ENCODE measurements around the gene SOBP.

Gene SOBP

GRCh38 chr6:107634324-107635056, 144.6 kb downstream of the SOBP start:
- DNase-seq (ENCODE audit: low read depth in 1 of 2, low spot score in 1 of 2): no peak

DNA sequence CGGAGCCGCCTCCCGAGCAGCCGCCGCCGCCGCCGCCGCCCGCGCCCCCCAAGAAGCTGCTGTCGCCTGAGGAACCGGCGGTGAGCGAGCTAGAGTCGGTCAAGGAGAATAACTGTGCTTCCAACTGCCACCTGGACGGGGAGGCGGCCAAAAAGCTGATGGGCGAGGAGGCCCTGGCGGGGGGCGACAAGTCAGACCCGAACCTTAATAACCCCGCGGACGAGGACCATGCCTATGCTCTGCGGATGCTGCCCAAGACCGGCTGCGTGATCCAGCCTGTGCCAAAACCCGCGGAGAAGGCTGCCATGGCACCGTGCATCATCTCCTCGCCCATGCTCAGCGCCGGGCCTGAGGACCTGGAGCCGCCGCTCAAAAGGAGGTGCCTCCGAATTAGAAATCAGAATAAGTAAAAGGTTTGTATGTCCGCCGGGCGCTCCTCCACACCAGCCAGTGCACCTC, 145.2 kb downstream of the SOBP start:
- no peak for DNase-seq (ENCODE audit: low read depth in 1 of 2, low spot score in 1 of 2)

- DNase-seq (ENCODE audit: low read depth in 1 of 2, low spot score in 1 of 2): no peak
Measured at GRCh38 chr6:107636486-107636885, 146.6 kb downstream of the SOBP start.

DNA sequence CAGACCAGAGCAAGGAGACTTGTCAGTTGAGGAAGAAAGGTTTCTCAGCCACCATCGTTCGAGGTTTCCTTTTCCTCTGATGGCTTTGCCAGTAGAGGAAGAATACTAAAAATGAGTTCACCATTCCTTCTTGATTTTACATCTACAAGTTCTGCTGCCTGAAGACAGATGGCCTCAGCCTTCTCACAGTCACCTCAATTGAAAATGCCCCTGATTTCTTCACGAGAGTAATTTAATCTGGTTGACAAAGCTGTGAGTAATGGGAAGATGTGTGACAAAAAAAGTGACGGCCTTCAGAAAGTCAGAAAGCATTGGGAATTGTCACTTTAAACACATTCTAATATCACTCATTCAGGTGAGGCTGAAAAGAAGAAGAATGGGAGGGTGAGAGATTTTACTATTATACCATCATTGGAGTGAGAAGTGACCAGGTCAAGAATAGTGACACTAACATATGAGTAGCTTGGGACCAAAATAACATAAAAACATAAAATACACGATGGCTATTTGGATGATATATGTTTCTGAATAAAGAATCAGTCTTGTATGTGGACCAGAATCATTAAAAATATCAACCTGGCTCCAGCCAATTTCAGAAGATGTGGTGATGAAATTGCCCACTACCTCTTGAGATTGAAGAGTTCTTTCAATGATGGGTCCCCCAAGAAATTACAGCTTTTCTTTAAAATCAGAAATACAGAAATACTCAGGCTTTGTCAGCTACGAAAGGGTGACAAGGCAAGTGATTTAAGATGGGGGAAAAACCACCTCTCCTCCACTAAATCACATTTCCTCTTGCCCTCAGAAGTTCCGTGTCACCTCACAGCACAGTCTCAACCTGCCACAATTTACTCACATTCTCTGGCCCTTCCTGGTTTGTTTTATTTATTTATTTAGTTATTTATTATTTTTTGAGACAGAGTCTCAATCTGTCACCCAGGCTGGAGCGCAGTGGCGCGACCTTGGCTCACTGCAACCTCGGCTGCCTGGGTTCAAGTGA, 147.7 kb downstream of the SOBP start:
- DNase-seq (ENCODE audit: low read depth in 1 of 2, low spot score in 1 of 2): no peak

GRCh38 chr6:107638493-107638892, 148.6 kb downstream of the SOBP start:
- DNase-seq (ENCODE audit: low read depth in 1 of 2, low spot score in 1 of 2): no peak

- DNase-seq (ENCODE audit: low read depth in 1 of 2, low spot score in 1 of 2): no peak
Measured at GRCh38 chr6:107639511-107639910, 149.6 kb downstream of the SOBP start.

- DNase-seq (ENCODE audit: low read depth in 1 of 2, low spot score in 1 of 2): no peak
Measured at GRCh38 chr6:107641071-107641470, 151.2 kb downstream of the SOBP start.

DNA sequence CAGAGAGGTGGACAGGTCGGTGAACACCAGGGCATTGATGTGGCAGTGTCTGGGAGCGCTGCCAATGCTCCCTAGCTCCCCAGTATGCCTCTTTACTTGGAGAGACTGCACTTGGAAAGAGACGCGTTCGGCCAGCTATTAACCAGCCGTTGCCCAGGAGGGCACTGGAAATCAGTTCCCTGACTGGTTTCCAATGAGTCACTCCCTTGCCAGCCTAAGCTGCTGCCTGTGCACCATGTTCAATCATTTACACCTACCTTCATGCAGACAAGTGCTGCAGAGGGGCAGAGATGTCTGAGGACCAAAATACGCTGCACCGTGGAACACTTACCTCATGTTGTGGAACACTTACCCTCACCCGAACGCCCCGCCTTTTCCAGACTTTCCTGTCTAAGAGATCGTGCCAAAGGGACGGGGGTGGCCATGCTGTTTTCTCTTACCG, 151.6 kb downstream of the SOBP start:
- no peak for DNase-seq (ENCODE audit: low read depth in 1 of 2, low spot score in 1 of 2)

DNA sequence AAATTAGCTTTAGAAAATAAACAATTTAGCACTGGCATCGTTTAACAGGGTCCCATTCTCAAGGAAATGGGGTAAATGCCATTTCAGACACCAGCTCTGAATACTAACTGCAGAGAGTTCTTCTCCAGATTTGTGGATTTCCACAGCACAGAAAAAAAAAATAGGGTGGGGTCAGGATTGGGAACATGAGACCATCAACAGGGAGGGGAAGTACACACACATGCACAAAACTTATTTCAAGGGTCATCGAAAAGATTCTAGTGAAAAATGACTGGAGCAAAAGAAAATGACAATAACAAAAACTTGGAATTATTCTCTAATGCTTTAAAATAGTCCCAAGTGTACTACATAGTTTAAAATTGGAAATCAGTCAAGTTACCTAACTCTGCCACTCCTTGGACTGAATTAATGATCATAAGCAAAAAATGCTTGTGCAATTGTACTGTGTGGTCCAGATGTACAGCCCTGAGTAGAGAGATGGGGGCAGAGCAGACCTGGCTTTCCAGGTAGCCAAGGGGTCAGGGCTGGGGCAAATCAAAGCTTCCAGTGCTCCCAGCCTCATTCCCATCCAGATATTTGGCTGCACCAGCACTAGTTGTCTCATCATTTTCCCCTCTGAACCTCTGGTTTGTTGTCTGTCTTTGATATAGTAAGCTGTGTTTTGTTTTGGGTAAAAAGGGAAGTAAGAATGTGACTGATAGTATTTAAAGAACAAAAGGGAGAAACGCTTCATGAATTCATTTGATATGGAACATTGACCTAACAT, 152.4 kb downstream of the SOBP start:
- no peak for DNase-seq (ENCODE audit: low read depth in 1 of 2, low spot score in 1 of 2)

- DNase-seq (ENCODE audit: low read depth in 1 of 2, low spot score in 1 of 2): no peak
Measured at GRCh38 chr6:107642861-107643328, 153.0 kb downstream of the SOBP start.

- DNase-seq (ENCODE audit: low read depth in 1 of 2, low spot score in 1 of 2): no peak
Measured at GRCh38 chr6:107644513-107644912, 154.6 kb downstream of the SOBP start.

GRCh38 chr6:107645740-107646139, 155.8 kb downstream of the SOBP start:
- DNase-seq (ENCODE audit: low read depth in 1 of 2, low spot score in 1 of 2): no peak

DNA sequence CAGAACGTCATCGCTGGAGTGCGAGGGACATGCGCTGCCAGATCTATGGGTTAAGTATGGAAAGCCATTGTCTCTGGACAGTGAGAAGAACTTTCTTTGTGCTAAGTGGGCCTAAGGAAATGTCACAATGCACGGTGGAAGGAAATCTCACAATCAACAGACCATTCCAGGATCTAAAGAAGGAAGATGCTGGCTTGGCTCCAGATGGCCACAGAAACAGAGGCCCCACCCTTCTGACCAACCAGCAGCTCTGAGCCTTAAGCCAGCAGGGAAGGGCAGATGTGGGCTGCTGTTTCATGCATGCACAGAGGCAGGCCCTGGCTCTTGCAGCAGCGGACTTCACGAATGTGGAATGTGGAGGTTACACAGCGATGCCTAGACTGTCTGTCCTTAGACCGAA, 156.3 kb downstream of the SOBP start:
- DNase-seq (ENCODE audit: low read depth in 1 of 2, low spot score in 1 of 2): no peak

DNA sequence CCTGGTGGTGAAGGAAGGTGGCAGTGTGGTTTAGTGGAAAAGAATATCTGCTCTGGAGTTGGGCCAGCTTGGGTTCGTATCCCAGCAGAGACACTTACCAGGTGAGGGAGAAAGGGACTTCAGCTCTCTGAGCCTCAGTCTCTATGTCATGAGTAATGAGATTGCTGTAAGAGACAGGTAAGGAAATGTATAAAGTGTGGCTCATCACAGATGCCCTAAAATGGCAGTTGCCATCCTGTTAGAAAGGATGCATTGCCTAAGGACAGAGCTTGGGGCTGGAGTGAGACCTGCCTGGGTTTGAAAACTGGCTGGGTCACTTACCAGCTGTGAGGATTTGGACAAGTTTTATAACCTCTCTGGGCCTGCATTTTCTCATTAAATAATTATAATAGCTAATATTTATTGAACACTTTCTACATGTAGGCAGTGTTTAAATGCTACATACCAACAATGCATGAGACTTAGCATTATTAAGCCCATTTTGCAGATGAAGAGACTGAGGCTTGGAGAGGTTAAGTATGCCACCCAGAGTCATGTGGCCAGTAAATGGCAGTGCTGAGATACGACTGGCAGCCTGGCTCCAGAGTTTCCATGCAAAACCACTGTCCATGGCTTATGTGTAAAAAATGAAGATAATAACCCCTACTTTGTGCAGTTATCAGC, 157.0 kb downstream of the SOBP start:
- no peak for DNase-seq (ENCODE audit: low read depth in 1 of 2, low spot score in 1 of 2)

DNA sequence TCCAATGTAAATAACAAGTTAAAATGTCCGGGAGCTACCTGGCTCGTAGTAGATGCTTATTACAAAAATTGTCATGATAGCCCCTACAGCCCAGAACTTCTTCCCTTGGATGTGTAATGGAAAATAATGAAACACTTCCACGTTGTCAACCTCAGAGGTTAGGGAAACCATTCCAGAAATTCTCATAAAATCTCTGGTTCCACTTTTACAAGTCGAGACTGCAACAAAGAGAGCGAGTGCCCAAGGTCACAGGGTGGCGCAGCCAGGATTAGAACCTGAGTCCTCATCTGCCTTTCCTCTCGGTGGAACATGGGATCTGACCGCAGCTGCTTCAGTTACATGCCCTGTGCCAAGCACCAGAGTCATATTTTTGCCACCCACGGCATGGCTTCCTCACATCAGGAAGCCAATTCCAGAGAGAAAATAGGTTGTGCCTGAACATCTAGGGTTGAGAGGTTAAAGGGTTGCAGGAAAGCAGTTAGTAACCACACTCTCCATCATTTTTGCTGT, 157.6 kb downstream of the SOBP start:
- no peak for DNase-seq (ENCODE audit: low read depth in 1 of 2, low spot score in 1 of 2)

DNA sequence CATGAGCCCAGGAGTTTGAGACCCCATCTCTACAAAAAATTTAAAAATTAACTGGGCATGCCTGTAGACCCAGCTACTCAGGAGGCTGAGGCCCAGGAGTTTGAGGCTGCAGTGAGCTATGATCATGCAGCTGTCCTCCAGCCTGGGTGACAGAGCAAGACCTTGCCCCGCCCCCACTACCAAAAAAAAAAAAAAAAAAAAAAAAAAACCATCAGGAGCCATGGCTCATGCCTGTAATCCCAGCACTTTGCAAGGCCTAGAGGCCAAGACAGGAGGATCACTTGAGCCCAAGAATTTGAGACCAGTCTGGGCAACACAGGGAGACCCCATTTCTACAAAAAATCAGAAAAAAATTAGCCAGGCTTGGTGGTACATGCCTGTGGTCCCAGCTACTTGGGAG, 159.1 kb downstream of the SOBP start:
- DNase-seq (ENCODE audit: low read depth in 1 of 2, low spot score in 1 of 2): no peak

DNA sequence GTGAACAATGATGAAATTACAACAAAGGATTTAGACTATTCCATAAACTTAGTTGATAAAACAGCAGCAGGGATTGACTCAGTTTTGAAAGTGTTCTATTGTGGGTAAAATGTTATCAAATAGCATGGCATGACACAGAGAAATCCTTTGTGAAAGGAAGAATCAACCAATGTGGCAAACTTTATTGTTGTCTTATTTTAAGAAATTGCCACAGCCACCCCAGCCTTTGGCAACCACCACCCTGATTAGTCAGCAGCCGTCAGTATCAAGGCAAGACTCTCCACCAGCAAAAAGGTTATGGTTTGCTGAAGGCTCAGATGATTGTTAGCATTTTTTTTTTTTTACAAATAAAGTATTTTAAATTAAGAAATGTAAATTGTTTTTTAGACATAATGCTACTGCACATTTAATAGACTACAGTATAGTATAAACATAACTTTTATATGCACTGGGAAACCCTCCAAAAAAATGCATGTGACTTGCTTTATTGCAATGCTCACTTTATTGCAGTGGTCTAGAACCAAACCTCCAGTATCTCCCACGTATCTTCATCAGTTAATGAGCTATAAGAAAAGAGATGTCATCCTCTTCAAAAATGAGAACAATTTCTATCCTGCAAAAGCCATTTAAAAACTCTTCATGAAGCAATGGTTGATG, 162.7 kb downstream of the SOBP start:
- DNase-seq (ENCODE audit: low read depth in 1 of 2, low spot score in 1 of 2): no peak

GRCh38 chr6:107653183-107653580, 163.3 kb downstream of the SOBP start:
- no peak for DNase-seq (ENCODE audit: low read depth in 1 of 2, low spot score in 1 of 2)

DNA sequence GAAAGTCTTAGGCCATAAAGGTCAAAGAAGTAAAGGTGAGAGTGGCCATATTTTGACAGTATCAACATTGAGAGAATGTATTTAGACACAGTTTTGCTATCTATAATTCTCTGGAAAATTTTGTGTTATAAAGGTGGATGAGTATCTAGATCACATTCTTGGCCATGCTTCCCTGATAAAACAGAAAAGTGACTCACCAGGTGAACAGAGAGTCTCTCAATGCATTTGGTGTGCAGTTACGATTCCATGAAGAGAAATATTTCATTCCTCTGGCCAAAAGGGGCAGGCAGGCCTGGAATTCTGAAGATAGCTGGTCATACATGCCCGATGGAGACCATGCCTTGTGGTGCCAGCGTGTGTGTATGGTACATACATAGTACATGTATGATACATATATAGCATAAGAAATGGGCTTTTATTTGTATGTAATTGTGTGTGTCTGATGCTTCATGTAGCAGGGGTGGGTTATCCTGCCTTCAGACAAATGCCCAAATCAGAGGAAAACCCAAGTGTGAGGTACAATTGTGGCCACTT, 164.0 kb downstream of the SOBP start:
- DNase-seq (ENCODE audit: low read depth in 1 of 2, low spot score in 1 of 2): no peak

GRCh38 chr6:107654764-107655163, 164.8 kb downstream of the SOBP start:
- no peak for DNase-seq (ENCODE audit: low read depth in 1 of 2, low spot score in 1 of 2)
